Measurements from ENCODE around the gene NRCAM. TPM values are rescaled to one million over a fixed set of nuclear protein-coding genes. Genes with fewer than 3 reads are reported as not detected.

The NRCAM gene
- total RNA-seq, 4 donors from 2014 or later = 10.1 to 19.5 (median 13.0) TPM

DNA sequence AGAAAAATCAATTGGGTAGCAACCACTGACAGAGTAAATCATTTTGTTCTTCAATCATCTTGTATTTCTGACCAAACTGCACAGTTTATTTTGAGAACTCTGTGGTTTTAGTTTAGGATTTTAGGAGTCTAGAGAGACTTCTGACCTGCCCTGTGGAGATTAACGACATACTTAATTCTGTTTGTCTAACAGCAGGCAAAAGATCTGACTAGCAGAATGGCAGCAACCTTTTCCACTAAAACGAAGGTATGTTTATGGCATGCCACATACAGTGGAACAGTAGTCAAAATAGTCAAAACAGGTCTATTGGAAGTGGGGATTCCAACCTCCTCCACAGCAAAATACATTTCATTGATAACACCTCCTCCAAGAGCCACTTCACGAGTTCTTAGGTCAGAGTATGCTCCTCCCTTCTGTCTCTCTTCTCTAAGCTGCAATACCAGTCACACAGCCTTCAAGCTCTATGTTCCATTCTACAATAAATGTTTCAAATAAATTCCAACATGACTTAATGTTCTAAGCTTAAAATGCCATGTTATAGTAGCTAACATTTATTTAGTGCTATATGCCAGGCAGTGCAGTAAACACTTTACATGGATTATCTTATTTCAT, 34.4 kb downstream of the NRCAM start:
- intact Hi-C loops (cut with DNase I) = no loop called here
- TF ChIP-seq, protein P1, sequence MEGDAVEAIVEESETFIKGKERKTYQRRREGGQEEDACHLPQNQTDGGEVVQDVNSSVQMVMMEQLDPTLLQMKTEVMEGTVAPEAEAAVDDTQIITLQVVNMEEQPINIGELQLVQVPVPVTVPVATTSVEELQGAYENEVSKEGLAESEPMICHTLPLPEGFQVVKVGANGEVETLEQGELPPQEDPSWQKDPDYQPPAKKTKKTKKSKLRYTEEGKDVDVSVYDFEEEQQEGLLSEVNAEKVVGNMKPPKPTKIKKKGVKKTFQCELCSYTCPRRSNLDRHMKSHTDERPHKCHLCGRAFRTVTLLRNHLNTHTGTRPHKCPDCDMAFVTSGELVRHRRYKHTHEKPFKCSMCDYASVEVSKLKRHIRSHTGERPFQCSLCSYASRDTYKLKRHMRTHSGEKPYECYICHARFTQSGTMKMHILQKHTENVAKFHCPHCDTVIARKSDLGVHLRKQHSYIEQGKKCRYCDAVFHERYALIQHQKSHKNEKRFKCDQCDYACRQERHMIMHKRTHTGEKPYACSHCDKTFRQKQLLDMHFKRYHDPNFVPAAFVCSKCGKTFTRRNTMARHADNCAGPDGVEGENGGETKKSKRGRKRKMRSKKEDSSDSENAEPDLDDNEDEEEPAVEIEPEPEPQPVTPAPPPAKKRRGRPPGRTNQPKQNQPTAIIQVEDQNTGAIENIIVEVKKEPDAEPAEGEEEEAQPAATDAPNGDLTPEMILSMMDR (IDR thresholded peaks at IDR 0.05) = no peak
- no peak for TF ChIP-seq POLR2A (IDR thresholded peaks at IDR 0.05)
- H3K36me3 ChIP-seq = no peaks in the 10 kb centered on the region
- H3K4me1 ChIP-seq = peaks cover 3 to 7% of the 10 kb centered on the region in 2 donors
- H3K4me3 ChIP-seq (replicated peaks in 1 of 3) = no peak overlapping the region
- no peak overlapping the region for H3K27ac ChIP-seq
- no peaks in the 10 kb centered on the region for H3K9me3 ChIP-seq
- no peak for DNase-seq
- no peaks in the 10 kb centered on the region for H3K27me3 ChIP-seq
- 14 to 20% methylated on average over 3 of the region's 3 CpGs for WGBS, 2 donors

DNA sequence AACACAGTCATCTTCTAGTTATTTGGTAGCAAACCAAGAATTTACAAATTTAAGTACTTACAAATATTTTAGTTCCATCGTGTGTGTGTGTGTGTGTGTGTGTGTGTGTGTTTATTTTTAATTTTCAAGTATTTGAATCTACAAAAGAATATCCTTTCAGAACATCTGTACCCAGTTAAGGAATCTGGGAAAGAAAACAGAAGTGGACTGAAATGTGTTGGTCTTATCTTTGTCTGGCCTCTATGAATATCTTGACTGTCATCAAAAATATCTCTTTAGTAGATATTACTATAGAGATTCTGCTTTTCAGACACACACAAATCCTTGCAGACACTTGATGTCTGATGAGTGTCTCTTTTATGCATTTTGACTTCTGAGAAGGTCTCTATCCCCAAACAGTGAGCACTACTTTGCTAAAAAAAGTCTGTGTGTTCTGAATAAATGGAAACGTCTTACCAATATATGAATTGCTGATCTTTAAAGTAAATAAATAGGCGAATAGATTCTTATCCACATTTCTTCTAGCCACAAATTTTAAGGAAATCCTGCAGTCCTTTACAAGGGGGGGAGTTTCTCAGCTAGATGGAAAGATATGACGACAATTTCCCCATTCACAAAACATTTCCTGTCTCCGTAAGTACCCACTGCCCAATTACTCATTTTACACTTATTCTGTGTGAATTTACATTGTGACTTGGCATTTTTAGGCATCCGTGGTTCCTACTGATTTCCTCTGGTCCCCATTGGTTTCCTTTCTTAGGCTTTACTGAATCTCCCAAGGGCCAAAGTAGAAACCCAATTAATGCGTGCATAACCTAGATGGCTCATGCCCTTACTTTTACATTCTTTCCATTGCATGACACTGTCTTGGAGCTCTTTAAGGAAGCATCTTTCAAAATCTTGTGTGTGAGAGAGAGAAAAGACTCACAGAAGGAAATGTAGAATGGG, 36.0 kb downstream of the NRCAM start:
- Histone ChIP-seq H3K27me3 (no peaks in the 10 kb centered on the region), H3K4me3 (replicated peaks in 1 of 3) (no peak overlapping the region), H3K4me1 (peaks cover 3 to 13% of the 10 kb centered on the region in 2 donors), H3K27ac (no peak overlapping the region), H3K36me3 (no peaks in the 10 kb centered on the region), H3K9me3 (no peaks in the 10 kb centered on the region)
- intact Hi-C loops (cut with DNase I) = no loop called here
- DNase-seq = no peak
- WGBS, 2 donors = 60 to 66% methylated on average over 7 of the region's 7 CpGs
- no peak for TF ChIP-seq POLR2A (IDR thresholded peaks at IDR 0.05)
- TF ChIP-seq, protein P1 (IDR thresholded peaks at IDR 0.05) = no peak

DNA sequence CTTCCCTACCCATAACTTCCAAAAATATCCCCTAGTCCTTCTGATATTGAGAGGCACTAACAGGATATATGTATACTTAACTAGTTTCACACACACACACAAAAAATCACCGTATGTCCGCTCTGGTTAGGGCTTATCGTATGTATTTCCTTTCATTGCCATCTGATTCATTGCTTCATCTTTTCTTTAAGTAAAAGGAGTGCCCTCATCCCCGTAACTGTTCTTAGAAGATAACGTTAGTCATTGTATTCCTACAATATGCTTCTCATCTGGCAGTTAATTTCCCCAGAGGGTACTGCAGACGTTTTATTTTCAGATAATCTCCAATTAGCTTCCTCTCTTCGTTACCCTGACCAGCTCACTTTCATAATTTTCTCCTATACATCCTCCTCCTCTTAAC, 37.3 kb downstream of the NRCAM start:
- no peaks in the 10 kb centered on the region for H3K36me3 ChIP-seq
- 68 to 74% methylated on average over 7 of the region's 7 CpGs for WGBS, 2 donors

DNA sequence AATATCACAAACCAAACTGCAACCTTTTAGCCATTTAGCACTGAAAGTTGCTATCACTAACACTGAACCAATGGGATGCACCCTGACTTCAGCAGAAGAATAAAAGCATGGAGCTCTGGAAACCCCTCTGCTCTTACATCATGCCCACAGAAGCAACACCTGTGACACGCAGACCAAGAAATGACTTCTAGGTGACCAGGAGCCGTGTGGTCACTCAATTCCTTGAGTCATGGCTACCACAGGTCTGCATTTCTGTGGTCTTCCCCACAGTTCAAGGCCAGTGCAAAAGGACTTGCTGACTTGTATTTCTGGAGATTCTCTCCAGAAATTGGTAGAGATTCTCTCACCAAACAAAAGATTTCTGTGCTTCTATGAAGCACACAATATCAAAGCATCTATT, 38.3 kb downstream of the NRCAM start:
- Histone ChIP-seq H3K9me3 (no peaks in the 10 kb centered on the region), H3K4me1 (peaks cover 3 to 13% of the 10 kb centered on the region in 2 donors), H3K36me3 (no peaks in the 10 kb centered on the region), H3K4me3 (replicated peaks in 1 of 3) (no peak overlapping the region), H3K27me3 (no peaks in the 10 kb centered on the region), H3K27ac (no peak overlapping the region)
- no peak for DNase-seq
- TF ChIP-seq, protein P1 (IDR thresholded peaks at IDR 0.05) = no peak
- no peak for TF ChIP-seq POLR2A (IDR thresholded peaks at IDR 0.05)
- intact Hi-C loops (cut with DNase I) = no loop called here
- 50 to 67% methylated on average over 2 of the region's 2 CpGs for WGBS, 2 donors

More for the DNA sequence above, 37.3 kb downstream of the NRCAM start:
- no peaks in the 10 kb centered on the region for H3K9me3 ChIP-seq
- intact Hi-C loops (cut with DNase I) = no loop called here
- H3K4me1 ChIP-seq = peaks cover 3 to 13% of the 10 kb centered on the region in 2 donors
- no peaks in the 10 kb centered on the region for H3K27me3 ChIP-seq
- no peak for DNase-seq
- H3K27ac ChIP-seq = no peak overlapping the region
- no peak overlapping the region for H3K4me3 ChIP-seq (replicated peaks in 1 of 3)
- TF ChIP-seq, protein P1 (IDR thresholded peaks at IDR 0.05) = no peak
- TF ChIP-seq POLR2A (IDR thresholded peaks at IDR 0.05) = no peak

DNA sequence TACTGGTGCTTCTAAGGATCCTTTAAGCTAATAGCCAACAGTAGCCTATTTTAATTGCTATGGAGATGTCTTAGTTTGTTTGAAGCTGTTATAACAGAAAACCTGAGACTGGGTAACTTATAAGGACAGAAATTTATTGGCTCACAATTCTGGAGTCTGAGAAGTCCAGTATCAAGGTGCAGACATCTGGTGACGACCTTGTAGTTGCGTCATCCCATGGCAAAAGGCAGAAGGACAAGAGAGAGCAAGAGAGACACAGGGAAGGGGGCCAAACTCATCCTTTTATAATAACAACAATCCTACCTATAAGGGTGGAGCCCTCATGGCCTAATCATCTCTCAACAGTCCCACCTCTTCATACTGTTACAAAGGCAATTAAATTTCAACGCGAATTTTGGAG, 39.1 kb downstream of the NRCAM start:
- no peak overlapping the region for H3K4me3 ChIP-seq (replicated peaks in 1 of 3)
- intact Hi-C loops (cut with DNase I) = no loop called here
- DNase-seq = no peak
- WGBS, 2 donors = 96% methylated on average over 4 of the region's 4 CpGs
- no peaks in the 10 kb centered on the region for H3K9me3 ChIP-seq
- peaks cover 3 to 11% of the 10 kb centered on the region in 2 donors for H3K4me1 ChIP-seq
- TF ChIP-seq, protein P1 (IDR thresholded peaks at IDR 0.05) = no peak
- no peak for TF ChIP-seq POLR2A (IDR thresholded peaks at IDR 0.05)
- no peaks in the 10 kb centered on the region for H3K27me3 ChIP-seq
- H3K36me3 ChIP-seq = no peaks in the 10 kb centered on the region
- H3K27ac ChIP-seq = no peak overlapping the region
